ENCODE measurements around the gene C6orf62. TPM values are rescaled to one million over a fixed set of nuclear protein-coding genes. Genes with fewer than 3 reads are reported as not detected.
"Not testable (repeated sequence)": the region's sequence is repeated elsewhere in the genome, so short reads cannot be mapped to it uniquely, and the experiment has no call there.

C6orf62 gene
- total RNA-seq: 66.2 and 74.0 TPM in 2 replicates

DNA sequence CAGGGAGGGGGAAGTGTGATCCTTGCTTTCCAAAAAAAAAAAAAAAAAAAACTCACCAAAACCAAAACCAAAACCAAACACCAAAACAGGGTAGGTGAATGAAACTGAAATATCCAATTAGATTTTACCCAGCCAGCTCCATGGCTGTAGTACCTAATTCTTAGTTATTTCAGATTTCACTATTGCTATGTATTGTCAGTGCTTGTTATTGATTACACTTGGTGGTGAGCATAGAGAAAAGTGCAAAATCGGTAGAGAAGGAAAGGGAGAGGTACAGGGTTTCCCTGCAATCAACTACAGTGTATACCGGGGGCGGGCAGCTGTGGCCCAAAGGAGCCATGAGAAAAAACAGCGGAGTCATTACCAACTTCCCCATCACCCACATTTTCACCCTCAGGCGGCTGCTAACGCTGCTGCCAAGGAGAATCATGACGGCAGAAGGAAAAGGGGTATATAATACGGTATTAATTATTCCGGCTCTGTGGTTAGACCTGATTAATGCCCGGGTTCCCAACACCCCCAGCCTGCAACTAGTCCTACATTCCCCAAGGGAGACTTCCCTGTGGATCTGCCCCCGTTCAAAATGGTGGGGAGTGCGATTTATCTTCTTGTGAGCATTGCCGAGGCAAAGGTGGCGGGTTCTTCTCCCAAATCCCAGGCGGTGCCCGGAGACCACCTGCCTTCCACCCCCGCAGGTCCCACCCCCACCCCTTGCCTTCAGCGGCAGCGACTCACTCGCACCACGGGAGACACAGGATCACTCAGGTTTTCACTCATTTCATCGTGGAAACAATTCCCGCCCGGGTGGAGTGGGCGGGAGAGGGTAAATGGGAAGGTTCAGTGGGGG is at the start of gene C6orf62:
TSS of gene C6orf62 (minus strand) at position 30 of the 847 bp plus-strand sequence. CDS start 486 bp downstream, outside the sequence.
- DNase-seq (ENCODE audit: extremely low read depth, low read depth, low spot score): no peak

DNA sequence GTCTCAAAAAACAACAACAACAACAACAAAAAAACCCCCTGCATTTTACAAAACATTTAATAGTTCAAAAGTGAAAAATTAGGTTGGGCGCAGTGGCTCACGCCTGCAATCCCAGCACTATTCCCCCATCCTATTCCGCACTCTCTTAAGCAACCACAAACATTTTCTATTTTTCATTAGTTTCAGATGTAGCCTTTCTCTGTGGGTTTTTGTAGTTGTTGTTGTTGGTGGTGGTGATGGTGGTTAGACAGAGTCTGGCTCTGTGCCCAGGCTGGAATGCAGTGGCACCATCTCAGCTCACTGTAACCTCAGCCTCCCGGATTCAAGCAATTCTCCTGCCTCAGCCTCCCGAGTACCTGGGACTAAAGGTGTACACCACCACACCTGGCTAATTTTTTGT is 49.4 kb upstream of the C6orf62 start:
- DNase-seq (ENCODE audit: extremely low read depth, low read depth, low spot score): no peak

DNA sequence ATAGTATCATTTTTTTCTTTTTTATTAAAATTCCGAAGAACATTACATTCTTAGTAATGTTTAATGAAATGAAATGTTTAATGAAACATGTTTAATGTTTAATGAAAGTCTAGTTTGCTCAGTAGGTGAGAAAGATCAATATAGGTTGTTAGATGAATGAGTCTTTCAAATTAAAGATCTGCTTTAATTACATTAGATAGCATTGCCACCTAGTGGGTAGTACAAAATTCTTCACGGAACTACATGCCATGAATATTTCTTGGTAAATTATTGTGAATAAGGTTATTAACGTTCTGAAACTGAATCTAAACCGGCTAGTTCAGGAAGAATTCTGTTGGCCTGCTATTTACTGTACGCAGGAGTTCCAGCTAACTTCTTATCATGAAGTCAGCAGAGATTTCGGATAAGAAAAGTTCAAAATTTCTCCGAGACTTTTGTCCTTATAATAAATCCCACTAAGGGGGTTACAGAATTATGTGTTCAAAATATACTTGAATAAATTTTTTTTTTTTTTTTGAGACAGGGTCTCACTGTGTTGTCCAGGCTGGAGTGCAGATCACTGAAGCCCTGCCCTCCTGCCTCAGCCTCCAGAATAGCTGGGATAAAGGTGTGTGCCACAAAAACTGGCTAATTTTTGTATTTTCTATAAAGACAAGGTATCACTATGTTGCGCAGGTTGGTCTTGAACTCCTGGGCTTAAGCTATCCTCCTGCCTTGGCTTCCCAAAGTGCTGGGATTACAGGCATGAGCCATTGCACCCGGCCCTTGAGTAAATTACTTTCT is 47.9 kb upstream of the C6orf62 start:
- DNase-seq (ENCODE audit: extremely low read depth, low read depth, low spot score): no peak

DNA sequence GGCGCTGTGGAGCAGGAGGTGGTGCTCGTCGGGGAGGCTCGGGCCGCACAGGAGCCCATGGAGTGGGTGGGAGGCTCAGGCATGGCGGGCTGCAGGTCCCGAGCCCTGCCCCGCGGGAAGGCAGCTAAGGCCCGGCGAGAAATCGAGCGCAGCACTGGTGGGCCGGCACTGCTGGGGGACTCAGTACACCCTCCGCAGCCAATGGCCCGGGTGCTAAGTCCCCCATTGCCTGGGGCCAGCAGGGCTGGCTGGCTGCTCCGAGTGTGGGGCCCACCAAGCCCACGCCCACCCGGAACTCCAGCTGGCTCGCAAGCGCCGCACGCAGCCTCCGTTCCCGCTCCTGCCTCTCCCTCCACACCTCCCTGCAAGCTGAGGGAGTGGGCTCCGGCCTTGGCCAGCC is 47.0 kb upstream of the C6orf62 start:
- not testable (repeated sequence) for DNase-seq (ENCODE audit: extremely low read depth, low read depth, low spot score)

GRCh38 chr6:24764833-24765828 is 46.2 kb upstream of the C6orf62 start:
- DNase-seq (ENCODE audit: extremely low read depth, low read depth, low spot score): not testable (repeated sequence)

- no peak for DNase-seq (ENCODE audit: extremely low read depth, low read depth, low spot score)
These were observed 44.6 kb upstream of the C6orf62 start for GRCh38 chr6:24763578-24763977.

- no peak for DNase-seq (ENCODE audit: extremely low read depth, low read depth, low spot score)
These were observed 42.9 kb upstream of the C6orf62 start for GRCh38 chr6:24761851-24762250.

DNA sequence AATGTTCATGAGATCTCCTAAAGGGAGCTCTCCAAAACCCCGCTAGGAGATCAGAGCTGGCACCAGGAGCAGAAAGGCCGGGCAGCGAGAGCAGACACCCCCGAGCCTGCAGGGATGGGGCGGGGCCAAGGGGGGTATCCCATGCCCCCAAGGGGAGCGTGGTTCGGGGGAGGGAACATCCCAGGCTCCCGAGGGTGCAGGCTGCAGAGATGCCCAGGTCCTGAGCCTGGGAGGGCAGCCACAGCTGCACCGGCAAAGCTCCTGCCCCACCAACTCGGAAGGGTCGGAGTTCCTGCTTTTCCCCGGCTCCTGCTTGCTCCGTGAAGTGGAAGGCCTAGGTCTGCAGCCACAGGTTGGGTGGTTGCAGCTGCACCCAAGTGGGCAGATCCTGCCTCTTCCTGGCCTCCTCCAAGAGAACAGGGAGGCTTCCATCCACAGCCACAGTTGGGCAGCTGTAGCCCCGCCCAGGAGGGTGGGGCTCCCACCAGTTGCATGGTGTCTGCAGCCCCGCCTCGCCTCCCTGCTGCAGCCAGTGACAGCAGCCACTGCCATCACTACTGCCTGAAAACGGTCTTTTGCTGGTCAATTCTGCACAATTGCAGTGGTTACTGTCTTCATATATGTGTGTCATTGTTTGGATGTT is 42.4 kb upstream of the C6orf62 start:
- DNase-seq (ENCODE audit: extremely low read depth, low read depth, low spot score): no peak

DNA sequence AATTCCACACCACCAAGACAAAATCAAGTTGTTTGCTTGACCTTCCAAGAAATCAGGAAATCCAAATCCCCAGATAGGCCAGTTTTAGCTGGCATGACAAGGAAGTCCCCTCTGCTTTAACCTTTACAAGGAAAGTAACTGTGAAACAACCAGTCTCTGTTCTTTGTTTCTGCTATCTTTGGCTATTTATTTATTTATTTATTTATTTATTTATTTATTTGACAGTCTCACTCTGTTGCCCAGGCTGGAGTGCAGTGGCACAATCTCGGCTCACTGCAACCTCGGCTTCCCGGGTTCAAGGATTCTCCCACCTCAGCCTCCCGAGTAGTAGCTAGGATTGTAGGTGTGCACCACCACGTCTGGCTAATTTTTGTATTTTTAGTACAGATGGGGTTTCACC is 41.3 kb upstream of the C6orf62 start:
- no peak for DNase-seq (ENCODE audit: extremely low read depth, low read depth, low spot score)

DNA sequence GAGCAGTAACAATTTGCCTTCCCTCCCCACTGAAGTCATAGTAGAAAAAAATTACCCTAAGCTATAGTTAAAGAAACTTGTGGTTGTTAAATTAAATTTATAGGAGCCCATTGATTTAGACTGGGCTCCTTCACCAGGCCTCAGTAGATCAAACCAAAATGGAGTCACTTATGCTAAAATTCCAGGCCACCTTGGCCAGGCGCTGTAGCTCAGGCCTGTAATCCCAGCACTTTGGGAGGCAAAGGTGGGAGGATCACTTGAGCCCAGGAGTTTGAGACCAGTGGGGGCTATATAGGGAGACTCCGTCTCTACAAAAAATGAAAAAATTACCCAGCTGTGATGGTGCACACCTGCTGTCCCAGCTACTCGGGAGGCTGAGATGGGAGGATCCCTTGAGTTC is 40.8 kb upstream of the C6orf62 start:
- no peak for DNase-seq (ENCODE audit: extremely low read depth, low read depth, low spot score)

GRCh38 chr6:24757611-24758010 is 38.7 kb upstream of the C6orf62 start:
- DNase-seq (ENCODE audit: extremely low read depth, low read depth, low spot score): no peak

- no peak for DNase-seq (ENCODE audit: extremely low read depth, low read depth, low spot score)
These were observed 36.3 kb upstream of the C6orf62 start for GRCh38 chr6:24755279-24755678.

DNA sequence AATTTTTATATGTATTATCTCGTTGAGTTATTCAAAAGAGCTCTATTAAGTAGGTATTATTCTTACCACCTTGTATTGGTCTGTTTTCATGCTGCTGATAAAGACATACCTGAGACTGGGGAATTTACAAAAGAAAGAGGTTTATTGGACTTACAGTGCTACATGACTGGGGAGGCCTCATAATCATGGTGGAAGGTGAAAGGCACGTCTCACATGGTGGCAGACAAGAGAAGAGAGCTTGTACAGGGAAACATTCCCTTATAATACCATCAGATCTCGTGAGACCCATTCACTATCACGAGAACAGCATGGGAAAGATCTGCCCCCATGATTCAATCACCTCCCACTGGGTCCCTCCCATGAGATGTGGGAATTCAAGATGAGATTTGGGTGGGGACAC is 35.4 kb upstream of the C6orf62 start:
- not testable (repeated sequence) for DNase-seq (ENCODE audit: extremely low read depth, low read depth, low spot score)

DNA sequence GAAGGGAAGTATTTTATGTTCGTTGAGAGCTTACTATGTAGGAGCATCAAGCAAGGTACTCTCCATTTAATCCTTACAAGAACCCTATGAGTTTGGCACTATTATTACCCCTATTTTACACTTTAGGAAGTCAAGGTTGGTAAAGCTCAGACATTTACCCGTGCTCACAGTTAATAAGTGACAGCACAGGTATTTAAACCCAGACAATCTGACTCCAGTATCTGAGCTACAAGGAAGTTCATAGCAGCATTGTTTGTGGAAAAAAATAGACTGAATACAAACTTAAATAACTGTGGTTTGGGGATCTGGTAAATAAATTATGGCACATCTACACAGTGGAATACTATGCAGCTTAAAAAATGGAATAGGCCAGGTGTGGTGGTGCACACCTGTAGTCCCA is 34.6 kb upstream of the C6orf62 start:
- DNase-seq (ENCODE audit: extremely low read depth, low read depth, low spot score): no peak

GRCh38 chr6:24752917-24753492 is 34.1 kb upstream of the C6orf62 start:
- no peak for DNase-seq (ENCODE audit: extremely low read depth, low read depth, low spot score)

DNA sequence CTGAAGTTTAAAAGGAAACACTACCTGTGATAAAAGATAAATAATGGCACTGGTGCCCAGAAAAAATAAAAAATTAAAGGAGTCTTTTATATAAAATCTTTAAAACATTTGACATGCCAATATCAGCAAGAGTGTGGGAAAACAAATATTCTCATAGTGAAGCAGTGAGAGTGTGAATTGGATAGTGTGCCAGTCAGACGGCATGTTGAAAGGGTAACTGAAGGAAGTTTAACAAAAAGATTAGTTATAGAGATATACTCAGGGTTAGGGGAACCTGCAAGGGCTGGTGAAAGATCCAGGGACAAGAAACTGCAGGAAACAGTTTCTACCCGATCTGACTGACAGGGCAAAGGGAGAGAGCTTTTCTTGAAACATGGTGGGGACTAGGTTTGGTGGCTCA is 33.5 kb upstream of the C6orf62 start:
- DNase-seq (ENCODE audit: extremely low read depth, low read depth, low spot score): no peak

GRCh38 chr6:24750878-24751277 is 31.9 kb upstream of the C6orf62 start:
- not testable (repeated sequence) for DNase-seq (ENCODE audit: extremely low read depth, low read depth, low spot score)

DNA sequence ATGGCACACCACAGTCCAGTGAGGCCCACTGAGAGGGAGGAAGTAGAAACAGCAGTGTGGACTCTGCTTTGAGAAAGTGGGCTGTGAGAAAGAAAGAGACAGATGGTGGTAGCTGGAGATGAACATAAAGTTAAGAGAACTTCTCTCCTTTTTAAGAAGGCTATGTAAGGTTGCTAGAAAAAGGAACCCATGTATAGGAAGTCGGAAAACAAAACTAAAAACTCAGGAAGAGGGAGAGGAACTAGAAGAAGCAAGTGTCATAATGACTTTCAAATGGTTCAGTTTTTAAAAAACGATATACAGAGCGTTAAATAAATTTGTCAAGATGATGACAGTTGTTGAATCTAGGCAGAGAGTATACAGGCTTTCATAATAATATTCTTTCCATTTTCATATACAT is 30.3 kb upstream of the C6orf62 start:
- DNase-seq (ENCODE audit: extremely low read depth, low read depth, low spot score): no peak

GRCh38 chr6:24744911-24745310 is 26.0 kb upstream of the C6orf62 start:
- no peak for DNase-seq (ENCODE audit: extremely low read depth, low read depth, low spot score)

DNA sequence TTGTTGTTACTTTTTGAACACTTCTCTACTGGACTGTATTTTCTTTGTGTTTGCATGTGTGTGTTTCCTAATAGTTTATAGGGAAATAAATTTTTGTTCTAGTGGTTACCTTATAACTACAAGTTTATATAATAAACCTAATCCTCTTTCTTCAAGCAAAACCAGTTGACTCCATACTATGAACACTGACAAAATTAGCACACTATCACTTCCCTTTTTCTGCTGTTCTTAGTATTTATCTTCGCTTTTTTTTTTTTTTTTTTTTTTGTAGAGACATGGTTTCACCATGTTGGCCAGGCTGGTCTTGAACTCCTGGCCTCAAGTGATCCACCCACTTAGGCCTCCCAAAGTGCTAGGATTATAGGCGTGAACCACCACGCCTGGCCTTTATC is 25.0 kb upstream of the C6orf62 start:
- no peak for DNase-seq (ENCODE audit: extremely low read depth, low read depth, low spot score)
